NCI-H187 (cell line): ENCODE measurements around the gene TPBG.

Experiments used
- DNase-seq, 2 experiments: peaks; one replicate each; lab custom pipeline; 2025; lab: John Stamatoyannopoulos, UW

The TPBG gene, protein sequence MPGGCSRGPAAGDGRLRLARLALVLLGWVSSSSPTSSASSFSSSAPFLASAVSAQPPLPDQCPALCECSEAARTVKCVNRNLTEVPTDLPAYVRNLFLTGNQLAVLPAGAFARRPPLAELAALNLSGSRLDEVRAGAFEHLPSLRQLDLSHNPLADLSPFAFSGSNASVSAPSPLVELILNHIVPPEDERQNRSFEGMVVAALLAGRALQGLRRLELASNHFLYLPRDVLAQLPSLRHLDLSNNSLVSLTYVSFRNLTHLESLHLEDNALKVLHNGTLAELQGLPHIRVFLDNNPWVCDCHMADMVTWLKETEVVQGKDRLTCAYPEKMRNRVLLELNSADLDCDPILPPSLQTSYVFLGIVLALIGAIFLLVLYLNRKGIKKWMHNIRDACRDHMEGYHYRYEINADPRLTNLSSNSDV

DNA sequence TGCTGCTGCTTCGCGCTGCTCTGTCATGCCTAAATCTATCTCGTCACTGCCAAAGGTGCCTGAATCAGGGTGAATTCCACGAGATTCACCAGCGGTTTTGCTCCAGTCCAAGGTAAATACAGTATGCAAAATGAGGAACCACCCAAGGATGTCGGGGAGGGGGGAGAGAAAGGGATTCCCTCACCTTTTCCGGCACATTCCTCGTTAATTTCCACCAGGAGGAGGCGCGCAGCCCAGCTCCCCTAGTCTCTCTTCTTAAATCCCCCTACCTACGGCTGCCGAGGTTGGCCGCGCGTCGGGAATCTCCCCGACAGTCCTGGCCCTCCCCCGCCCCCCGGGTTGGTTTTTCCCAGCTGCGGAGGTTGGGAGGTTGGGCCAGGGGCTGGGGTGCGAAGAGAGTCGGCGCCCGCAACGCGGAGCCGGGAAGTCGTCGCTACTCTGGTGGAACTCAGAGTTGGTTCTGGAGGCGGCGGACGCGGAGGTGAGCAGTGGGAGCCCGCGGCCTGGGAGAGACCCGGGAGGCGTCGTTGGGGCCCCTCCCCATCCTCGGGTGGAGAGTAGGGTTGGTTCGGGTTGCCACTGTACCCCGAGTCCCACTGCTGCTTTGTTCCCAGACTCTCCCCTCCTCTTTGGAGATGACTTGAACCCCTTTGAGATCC lies at the start of gene TPBG:
Gene TPBG, plus strand, starts transcription at position 390 of the 659 bp plus-strand sequence. CDS start 1,145 bp downstream, outside the sequence.
- peak in 1 of 2 experiments; percentile 2 for DNase-seq

GRCh38 chr6:82322386-82322785 lies 41.2 kb upstream of the TPBG start:
- DNase-seq = no peak

DNA sequence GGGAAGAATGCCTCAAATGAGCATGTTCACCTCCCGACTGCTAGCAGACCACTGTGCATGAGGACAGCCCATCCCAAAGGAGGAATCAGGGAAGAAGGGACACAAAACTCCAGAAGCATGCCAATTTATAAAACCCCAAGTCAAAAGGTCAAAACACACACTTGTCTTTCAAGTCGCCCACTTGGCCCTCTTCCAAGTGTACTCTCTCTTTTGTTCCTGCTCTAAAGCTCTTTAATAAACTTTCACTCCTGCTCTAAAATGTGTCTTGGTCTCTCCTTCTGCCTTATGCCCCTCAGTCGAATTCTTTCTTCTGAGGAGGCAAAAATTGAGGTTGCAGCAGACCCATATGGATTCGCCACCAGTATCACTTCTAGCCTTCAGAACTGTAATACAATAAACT lies 33.9 kb upstream of the TPBG start:
- no peak for DNase-seq

DNA sequence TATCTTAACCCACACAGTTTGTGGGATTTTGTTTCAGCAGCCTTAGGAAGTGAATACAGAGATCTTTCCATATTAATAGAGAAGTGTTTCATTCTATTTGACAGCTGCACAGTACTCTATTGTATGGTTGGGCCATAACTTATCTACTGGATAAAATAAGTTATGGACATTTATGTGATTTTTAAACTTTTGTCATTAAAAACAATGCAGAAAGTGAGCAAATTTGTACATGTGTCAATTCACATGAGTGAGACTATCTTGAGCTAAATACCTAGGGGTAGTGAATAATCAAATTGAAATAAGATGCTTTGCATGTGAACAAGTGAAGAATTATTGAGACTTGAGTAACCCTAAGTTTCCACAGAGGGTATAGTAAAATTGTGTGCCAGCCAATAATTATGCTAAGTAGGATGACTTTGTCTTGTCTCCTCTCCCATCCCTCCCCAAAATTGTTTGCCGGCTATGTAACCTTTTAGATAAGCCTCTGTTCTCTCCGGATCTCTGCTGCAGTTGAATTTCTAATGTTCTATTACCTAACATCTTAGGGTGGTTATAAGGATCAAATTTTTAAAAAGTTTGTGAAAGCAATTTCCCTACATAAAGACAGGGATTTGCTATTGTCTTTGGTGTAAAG lies 33.3 kb upstream of the TPBG start:
- no peak for DNase-seq

GRCh38 chr6:82331031-82331773 lies 32.4 kb upstream of the TPBG start:
- DNase-seq = no peak

GRCh38 chr6:82333781-82334180 lies 29.8 kb upstream of the TPBG start:
- no peak for DNase-seq

- DNase-seq = no peak
Observed at GRCh38 chr6:82337688-82338257, 25.8 kb upstream of the TPBG start.

- DNase-seq = no peak
Observed at GRCh38 chr6:82348130-82348529, 15.5 kb upstream of the TPBG start.

GRCh38 chr6:82353848-82354247 lies 9.8 kb upstream of the TPBG start:
- no peak for DNase-seq

DNA sequence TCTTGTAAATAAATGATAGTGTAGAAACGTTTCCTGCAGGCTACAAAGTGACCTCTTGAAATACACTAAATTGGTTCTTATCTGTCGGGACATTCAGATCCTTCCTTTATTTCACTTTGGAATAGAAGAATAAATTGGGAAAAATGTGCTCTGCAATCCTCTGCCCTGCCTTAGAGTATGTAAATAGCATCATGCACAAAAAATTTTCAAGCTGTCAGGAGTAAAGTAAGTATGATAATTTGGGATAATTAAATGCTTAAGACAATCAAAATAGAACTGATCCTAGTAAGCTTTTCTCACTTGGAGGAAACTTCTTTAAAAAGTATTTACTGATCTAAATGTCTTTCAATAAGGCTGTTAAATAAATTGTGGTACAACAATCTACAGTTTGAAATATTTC lies 3.1 kb upstream of the TPBG start:
- DNase-seq = no peak

DNA sequence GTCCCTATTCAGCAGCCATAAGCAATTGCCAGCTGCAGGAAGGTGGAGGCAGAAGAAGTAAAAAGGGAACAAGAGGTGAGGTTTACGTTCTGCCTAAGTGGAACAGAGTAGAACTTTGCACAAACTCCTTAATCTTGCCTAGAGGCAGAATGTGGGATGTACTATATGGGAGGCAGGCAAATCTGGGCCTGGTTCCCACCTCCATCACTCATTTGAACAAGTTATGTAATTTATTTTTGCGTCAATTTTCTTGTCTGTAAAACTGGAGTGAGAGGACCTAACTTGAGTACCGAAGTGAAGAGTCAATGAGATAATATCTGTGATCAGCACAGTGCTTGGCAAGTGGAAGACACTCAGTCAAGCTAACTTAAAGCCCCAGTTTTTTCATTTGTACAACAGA lies 2.0 kb upstream of the TPBG start:
- DNase-seq = no peak

DNA sequence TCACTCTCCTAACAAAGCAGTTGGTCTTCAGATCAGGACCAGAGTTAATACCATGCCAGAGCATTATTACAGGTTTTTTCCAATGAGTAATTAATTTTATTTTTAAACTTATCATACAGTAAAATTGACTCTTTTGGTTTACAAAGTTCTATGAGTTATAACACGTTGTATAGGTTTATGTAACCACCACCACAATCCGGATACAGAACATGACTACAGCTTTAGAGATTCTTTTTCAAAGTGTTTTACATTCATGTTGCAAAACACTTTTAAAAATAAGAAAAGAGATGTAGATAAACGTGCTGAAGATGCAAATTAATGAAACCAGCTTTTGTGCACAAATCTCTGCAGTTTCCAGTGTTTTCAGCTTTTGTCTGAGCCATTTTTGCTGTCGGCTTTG lies 1.5 kb upstream of the TPBG start:
- DNase-seq = no peak

DNA sequence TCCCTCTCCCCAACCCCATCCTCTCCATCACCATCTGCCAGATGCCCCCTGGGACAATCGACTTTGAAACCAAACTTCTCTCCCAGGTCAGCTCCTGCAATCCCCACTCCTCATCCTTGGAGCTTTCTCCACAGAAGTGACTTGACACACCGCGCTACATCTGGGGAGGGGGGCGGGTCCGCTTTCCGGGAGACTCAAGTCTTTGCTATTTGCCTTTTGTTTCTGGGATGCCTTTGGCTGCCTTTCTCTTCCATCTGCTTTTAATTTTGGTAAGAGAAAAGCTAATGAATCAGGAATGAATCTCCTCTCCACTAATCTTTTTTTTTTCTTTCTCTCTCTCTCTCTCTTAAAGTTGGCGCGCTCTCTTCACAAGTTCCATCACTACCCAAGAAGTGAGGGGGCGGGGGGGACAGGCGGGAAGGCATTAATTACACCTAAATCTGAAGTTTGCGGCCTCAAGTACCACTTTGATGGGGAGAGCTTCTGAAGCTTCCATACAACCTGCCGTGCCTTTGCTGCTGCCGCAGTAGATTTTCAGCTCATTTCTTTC lies 664 bp upstream of the TPBG start:
- DNase-seq = no peak

DNA sequence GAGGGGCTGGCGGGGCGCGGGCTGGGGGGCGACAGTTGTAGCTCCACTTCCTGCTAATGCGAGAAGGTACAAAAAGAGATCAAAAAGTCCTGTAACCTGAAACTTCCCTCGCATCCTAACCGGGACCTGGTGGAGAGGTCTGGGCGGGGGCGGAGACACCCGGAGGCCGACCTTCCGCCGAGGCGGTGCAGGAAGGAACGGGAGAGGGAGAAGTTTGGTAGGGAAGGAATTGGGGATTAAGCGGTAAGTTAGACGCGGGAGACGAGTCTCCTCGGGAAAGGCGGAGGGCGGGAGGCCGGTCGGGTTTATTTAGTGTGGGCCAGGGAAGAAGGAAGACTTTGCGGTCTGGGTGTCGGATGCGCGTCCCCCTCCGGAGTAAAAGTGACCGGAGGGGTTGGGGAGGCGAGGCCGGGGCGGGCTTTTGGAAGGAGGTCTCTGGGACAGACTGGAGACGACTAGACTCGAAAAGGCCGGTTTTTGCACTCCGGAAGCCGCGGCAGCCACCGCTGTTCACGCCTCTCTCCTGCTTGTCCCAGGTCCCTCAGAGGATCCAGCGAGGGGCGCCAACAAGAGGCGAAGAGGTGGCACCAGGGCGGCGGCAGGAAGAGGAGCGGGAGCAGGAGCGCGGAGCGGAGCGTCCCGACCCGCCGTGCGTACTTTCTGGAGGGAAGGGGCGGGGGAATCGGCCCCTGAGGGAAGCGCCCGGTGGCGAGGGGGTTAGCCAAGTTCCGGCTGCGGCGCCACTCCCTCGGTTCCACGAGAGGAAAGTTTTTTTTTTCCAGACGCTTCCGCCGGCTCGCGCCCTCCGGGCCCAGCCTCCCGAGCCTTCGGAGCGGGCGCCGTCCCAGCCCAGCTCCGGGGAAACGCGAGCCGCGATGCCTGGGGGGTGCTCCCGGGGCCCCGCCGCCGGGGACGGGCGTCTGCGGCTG lies 734 bp downstream of the TPBG start:
- DNase-seq = no peak

- no peak for DNase-seq
Observed at GRCh38 chr6:82365016-82365795, 1.6 kb downstream of the TPBG start.

GRCh38 chr6:82367704-82368103 lies 4.1 kb downstream of the TPBG start:
- no peak for DNase-seq

DNA sequence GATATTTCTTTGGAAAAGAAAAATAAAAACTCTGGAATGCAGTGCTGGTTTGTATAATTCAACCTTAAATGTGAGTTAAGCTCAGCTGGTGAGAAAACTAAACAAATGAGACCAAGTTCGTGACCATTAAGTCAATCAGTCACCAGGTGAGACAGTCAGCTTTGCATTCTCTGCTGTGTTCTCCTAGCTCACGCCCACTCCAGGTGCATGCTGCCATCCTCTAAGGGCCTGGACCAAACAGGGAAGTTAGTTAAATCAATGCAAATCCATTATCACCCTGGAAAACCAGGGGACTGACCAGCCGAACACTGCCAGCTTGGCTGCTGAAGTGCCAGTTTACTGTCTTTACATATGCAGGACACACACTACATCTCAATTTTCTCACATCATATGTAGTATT lies 7.2 kb downstream of the TPBG start:
- no peak for DNase-seq

DNA sequence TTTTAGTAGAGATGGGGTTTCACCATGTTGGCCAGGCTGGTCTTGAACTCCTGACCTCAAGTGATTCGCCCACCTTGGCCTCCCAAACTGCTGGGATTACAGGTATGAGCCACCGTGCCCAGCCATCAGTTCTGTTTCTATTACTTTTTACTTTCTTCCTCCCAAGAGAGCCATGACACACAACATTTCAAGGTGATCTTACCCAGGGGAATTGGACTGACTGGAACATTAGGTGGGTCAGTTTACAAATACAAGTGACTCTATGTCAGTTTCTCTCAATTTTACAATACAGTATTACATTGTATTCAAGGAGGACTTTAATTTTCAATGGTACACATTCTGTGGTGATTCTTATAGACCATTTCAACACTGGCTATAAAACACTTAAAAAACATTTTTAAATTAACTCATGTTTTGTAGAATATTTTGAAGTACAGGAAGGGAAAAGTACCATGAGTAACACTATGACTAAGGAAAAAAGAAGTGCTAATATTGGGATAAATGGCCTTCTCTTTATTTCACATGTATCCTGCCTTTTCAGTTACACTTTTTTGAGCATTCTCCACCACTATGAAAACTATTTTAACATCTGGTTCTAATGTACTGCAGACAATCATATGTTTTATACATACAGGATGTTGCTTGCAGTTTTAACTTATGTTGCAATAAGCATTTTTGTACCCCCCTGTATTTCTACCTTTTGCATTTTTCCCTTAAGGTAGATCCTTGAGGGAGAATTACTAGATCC lies 8.4 kb downstream of the TPBG start:
- no peak for DNase-seq

DNA sequence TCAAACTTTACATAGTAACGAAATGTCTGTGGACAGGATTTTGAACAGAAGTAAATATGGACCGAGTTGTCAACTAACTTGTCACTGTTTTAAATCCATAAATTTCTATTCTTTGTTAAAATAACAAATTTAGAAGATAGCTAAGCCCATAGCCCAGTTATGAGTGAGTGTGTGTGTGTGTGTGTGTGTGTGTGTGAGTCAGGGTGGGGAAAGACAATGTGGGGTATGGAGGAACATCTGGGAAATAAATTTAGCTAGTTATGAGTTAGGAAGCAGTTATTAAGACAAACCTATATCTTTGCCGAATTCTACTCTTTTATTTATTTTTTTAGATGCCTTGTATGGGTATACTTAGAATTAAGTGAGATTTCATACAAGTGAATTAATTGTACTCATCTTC lies 9.0 kb downstream of the TPBG start:
- no peak for DNase-seq
